Immature natural killer cell (primary cell): Measurements from ENCODE around the gene PSD4. TPM values are rescaled to one million over a fixed set of nuclear protein-coding genes. Genes with fewer than 3 reads are reported as not detected.
A peak's percentile ranks its signal among the peaks of the same experiment; 100 is the strongest.
"Not testable (repeated sequence)": the region's sequence is repeated elsewhere in the genome, so short reads cannot be mapped to it uniquely, and the experiment has no call there.

Source experiments
- DNase-seq, 3 donors: peaks; one replicate each; pipeline ENCODE4 v3.0.0; 2022; ENCODE audit warnings: mixed read lengths in 1 of 3
- H3K27ac Mint-ChIP-seq, 6 donors: one replicate each; pipeline ENCODE4 v1.8.0; 2020; ENCODE audit warnings: mixed read lengths in 6 of 6, mild to moderate bottlenecking in 5 of 6, inconsistent platforms in 4 of 6, moderate library complexity in 3 of 6
- H3K27me3 Mint-ChIP-seq, 3 donors: one replicate each; pipeline ENCODE4 v1.8.0; 2020 to 2021; ENCODE audit warnings: low read depth in 3 of 3, mild to moderate bottlenecking in 3 of 3, mixed read lengths in 3 of 3, moderate library complexity in 3 of 3, inconsistent platforms in 1 of 3
- H3K36me3 Mint-ChIP-seq, 3 donors: one replicate each; pipeline ENCODE4 v1.8.0; 2020; ENCODE audit warnings: mixed read lengths in 3 of 3, inconsistent platforms in 2 of 3, mild to moderate bottlenecking in 2 of 3
- H3K4me1 Mint-ChIP-seq, 2 donors: one replicate each; pipeline ENCODE4 v1.8.0; 2020; ENCODE audit warnings: inconsistent platforms in 2 of 2, mild to moderate bottlenecking in 2 of 2, mixed read lengths in 2 of 2, moderate library complexity in 1 of 2
- H3K4me3 Mint-ChIP-seq, 5 donors: one replicate each; pipeline ENCODE4 v1.8.0; 2020; ENCODE audit warnings: mild to moderate bottlenecking in 5 of 5, mixed read lengths in 5 of 5, inconsistent platforms in 3 of 5, moderate library complexity in 3 of 5
- H3K9me3 Mint-ChIP-seq, 6 donors: one replicate each; pipeline ENCODE4 v1.8.0; 2020; ENCODE audit warnings: mild to moderate bottlenecking in 6 of 6, mixed read lengths in 6 of 6, inconsistent platforms in 4 of 6, moderate library complexity in 3 of 6
- polyA plus RNA-seq, 3 donors: library from polyadenylated mRNA; unstranded; fragments of 300-500 nt; fragmentation: Illumina TruSeq; gene quantifications; one replicate each; pipeline ENCODE4 v1.2.3, GENCODE V29; 2021

Gene PSD4
- polyA plus RNA-seq, 3 donors from 2014 or later, result 17.0 to 72.3 (median 20.6) TPM

- H3K9me3 Mint-ChIP-seq, result no peaks in the 10 kb centered on the region
- H3K4me3 Mint-ChIP-seq, result no peak overlapping the region
- no peak overlapping the region for H3K27ac Mint-ChIP-seq
- DNase-seq, result no peak
- peaks cover 1 to 2% (median 2%) of the 10 kb centered on the region in 3 donors for H3K27me3 Mint-ChIP-seq
- peaks cover 3 to 14% of the 10 kb centered on the region in 2 donors for H3K4me1 Mint-ChIP-seq
- no peaks in the 10 kb centered on the region for H3K36me3 Mint-ChIP-seq
Measured at GRCh38 chr2:113227698-113228097, 53.9 kb downstream of the PSD4 start.

GRCh38 chr2:113228351-113228750 is 54.6 kb downstream of the PSD4 start:
- Mint-ChIP-seq H3K4me1 (peaks cover 3 to 14% of the 10 kb centered on the region in 2 donors), H3K27ac (no peak overlapping the region), H3K4me3 (no peak overlapping the region), H3K36me3 (no peaks in the 10 kb centered on the region), H3K9me3 (no peaks in the 10 kb centered on the region), H3K27me3 (peaks cover 1 to 4% (median 2%) of the 10 kb centered on the region in 3 donors)
- no peak for DNase-seq

- DNase-seq, result no peak
- no peak overlapping the region for H3K4me3 Mint-ChIP-seq
- peaks cover 1 to 4% (median 3%) of the 10 kb centered on the region in 3 donors for H3K27me3 Mint-ChIP-seq
- H3K36me3 Mint-ChIP-seq, result no peaks in the 10 kb centered on the region
- no peaks in the 10 kb centered on the region for H3K9me3 Mint-ChIP-seq
- peak overlapping the region in 1 of 6 donors; percentile 19 for H3K27ac Mint-ChIP-seq
- peaks cover 3 to 14% of the 10 kb centered on the region in 2 donors for H3K4me1 Mint-ChIP-seq
Measured at GRCh38 chr2:113228991-113229716, 55.4 kb downstream of the PSD4 start.

- Mint-ChIP-seq H3K4me3 (no peak overlapping the region), H3K36me3 (no peaks in the 10 kb centered on the region), H3K9me3 (no peaks in the 10 kb centered on the region), H3K27me3 (peaks cover 1 to 4% (median 2%) of the 10 kb centered on the region in 3 donors), H3K4me1 (peaks cover 3 to 14% of the 10 kb centered on the region in 2 donors), H3K27ac (no peak overlapping the region)
- DNase-seq, result no peak
Measured at GRCh38 chr2:113229795-113230194, 56.0 kb downstream of the PSD4 start.

GRCh38 chr2:113230531-113230930 is 56.8 kb downstream of the PSD4 start:
- no peak for DNase-seq
- peaks cover 3 to 14% of the 10 kb centered on the region in 2 donors for H3K4me1 Mint-ChIP-seq
- H3K4me3 Mint-ChIP-seq, result no peak overlapping the region
- no peaks in the 10 kb centered on the region for H3K9me3 Mint-ChIP-seq
- H3K36me3 Mint-ChIP-seq, result no peaks in the 10 kb centered on the region
- H3K27me3 Mint-ChIP-seq, result peaks cover 3 to 5% (median 4%) of the 10 kb centered on the region in 3 donors
- no peak overlapping the region for H3K27ac Mint-ChIP-seq

- Mint-ChIP-seq H3K36me3 (no peaks in the 10 kb centered on the region), H3K27ac (no peak overlapping the region), H3K9me3 (no peaks in the 10 kb centered on the region)
Measured at GRCh38 chr2:113231064-113231463, 57.3 kb downstream of the PSD4 start.

GRCh38 chr2:113232123-113232522 is 58.4 kb downstream of the PSD4 start:
- Mint-ChIP-seq H3K9me3 (no peaks in the 10 kb centered on the region), H3K4me3 (no peak overlapping the region), H3K27ac (no peak overlapping the region), H3K4me1 (peaks cover 3 to 19% of the 10 kb centered on the region in 2 donors), H3K27me3 (peaks cover 2 to 5% (median 4%) of the 10 kb centered on the region in 3 donors), H3K36me3 (no peaks in the 10 kb centered on the region)
- no peak for DNase-seq

More at GRCh38 chr2:113231064-113231463, 57.3 kb downstream of the PSD4 start:
- Mint-ChIP-seq H3K4me3 (no peak overlapping the region), H3K4me1 (peaks cover 3 to 14% of the 10 kb centered on the region in 2 donors), H3K27me3 (peaks cover 2 to 5% (median 4%) of the 10 kb centered on the region in 3 donors)
- DNase-seq, result no peak

- no peak for DNase-seq
- H3K36me3 Mint-ChIP-seq, result no peaks in the 10 kb centered on the region
- no peak overlapping the region for H3K4me3 Mint-ChIP-seq
- H3K9me3 Mint-ChIP-seq, result no peaks in the 10 kb centered on the region
- H3K27me3 Mint-ChIP-seq, result peaks cover 2 to 5% (median 4%) of the 10 kb centered on the region in 3 donors
- peaks cover 3 to 21% of the 10 kb centered on the region in 2 donors for H3K4me1 Mint-ChIP-seq
- H3K27ac Mint-ChIP-seq, result no peak overlapping the region
Measured at GRCh38 chr2:113232740-113233139, 59.0 kb downstream of the PSD4 start.

- Mint-ChIP-seq H3K4me1 (peaks cover 0 to 10% of the 10 kb centered on the region in 2 donors), H3K27ac (no peak overlapping the region), H3K36me3 (no peaks in the 10 kb centered on the region), H3K9me3 (no peaks in the 10 kb centered on the region), H3K27me3 (peaks cover 2 to 5% (median 4%) of the 10 kb centered on the region in 3 donors), H3K4me3 (no peak overlapping the region)
- no peak for DNase-seq
Measured at GRCh38 chr2:113233593-113234550, 60.1 kb downstream of the PSD4 start.

- no peak for DNase-seq
- Mint-ChIP-seq H3K27me3 (peaks cover 2 to 5% (median 4%) of the 10 kb centered on the region in 3 donors), H3K4me3 (peak overlapping the region in 4 of 5 donors; percentile 87 to 95 (median 88)), H3K27ac (peak overlapping the region in 4 of 6 donors; percentile 34 to 93 (median 62)), H3K4me1 (peaks cover 0 to 10% of the 10 kb centered on the region in 2 donors), H3K36me3 (no peaks in the 10 kb centered on the region), H3K9me3 (no peaks in the 10 kb centered on the region)
Measured at GRCh38 chr2:113234721-113235346, 61.1 kb downstream of the PSD4 start.

GRCh38 chr2:113235347-113236226 is 61.8 kb downstream of the PSD4 start:
- not testable (repeated sequence) for H3K9me3 Mint-ChIP-seq, H3K36me3 Mint-ChIP-seq, H3K27me3 Mint-ChIP-seq
- peak; percentile 43 to 61 (median 51) for DNase-seq
- H3K4me3 Mint-ChIP-seq, result peak overlapping the region; percentile 79 to 95 (median 88)
- H3K27ac Mint-ChIP-seq, result peak overlapping the region; percentile 34 to 93 (median 85)
- peaks cover 5 to 16% of the 10 kb centered on the region in 2 donors for H3K4me1 Mint-ChIP-seq

GRCh38 chr2:113236367-113237159 is 62.8 kb downstream of the PSD4 start:
- Mint-ChIP-seq H3K27ac (peak overlapping the region in 3 of 6 donors; percentile 20 to 33 (median 21)), H3K4me3 (peak overlapping the region in 4 of 5 donors; percentile 34 to 72 (median 54)), H3K27me3 (peaks cover 4 to 7% (median 4%) of the 10 kb centered on the region in 3 donors), H3K36me3 (no peaks in the 10 kb centered on the region), H3K4me1 (peaks cover 10 to 23% of the 10 kb centered on the region in 2 donors), H3K9me3 (no peaks in the 10 kb centered on the region)
- DNase-seq, result no peak
